Frontal cortex (tissue), 4 donors: ENCODE results near the gene LEMD2. TPM values are rescaled to one million over a fixed set of nuclear protein-coding genes. Genes with fewer than 3 reads are reported as not detected.

ENCODE experiments used
- DNase-seq, 2 donors: peaks; one replicate each; pipeline ENCODE4 v3.0.0; 2012; ENCODE audit warnings: low spot score in 2 of 2
- FAIRE-seq: peaks from 2 replicates; lab custom pipeline; 2012; peaks lifted over from hg19 to GRCh38; lab: Jason Lieb, UNC
- total RNA-seq: library from RNA; depleted of rRNA; stranded (reverse); fragments of >200 nt; gene quantifications from one replicate; pipeline ENCODE4 v1.2.3, GENCODE V29; 2014
- donor health status: control.
- donor health status: control.
- donor health status: control.

The LEMD2 gene
- total RNA-seq, 1 donor from 2014 or later: 29.3 TPM

GRCh38 chr6:33820784-33821520 lies 32.0 kb upstream of the LEMD2 start:
- DNase-seq (no peak), FAIRE-seq (no peak)

- FAIRE-seq (no peak), DNase-seq (no peak)
Measured at GRCh38 chr6:33820243-33820642, 31.3 kb upstream of the LEMD2 start.

- FAIRE-seq (no peak), DNase-seq (no peak)
Measured at GRCh38 chr6:33819021-33819420, 30.1 kb upstream of the LEMD2 start.

- FAIRE-seq: no peak
- DNase-seq: no peak
Measured at GRCh38 chr6:33818293-33818692, 29.4 kb upstream of the LEMD2 start.

GRCh38 chr6:33817489-33817888 lies 28.6 kb upstream of the LEMD2 start:
- FAIRE-seq (no peak), DNase-seq (no peak)

GRCh38 chr6:33816911-33817310 lies 28.0 kb upstream of the LEMD2 start:
- no peak for DNase-seq
- no peak for FAIRE-seq

- FAIRE-seq (no peak), DNase-seq (peak in 1 of 2 donors; percentile 37)
Measured at GRCh38 chr6:33815854-33816253, 26.9 kb upstream of the LEMD2 start.

- FAIRE-seq (no peak), DNase-seq (no peak)
Measured at GRCh38 chr6:33813990-33814985, 25.4 kb upstream of the LEMD2 start.

- no peak for FAIRE-seq
Measured at GRCh38 chr6:33813246-33813904, 24.4 kb upstream of the LEMD2 start.

GRCh38 chr6:33812669-33813068 lies 23.7 kb upstream of the LEMD2 start:
- peak in 1 of 2 donors; percentile 45 for DNase-seq
- no peak for FAIRE-seq

More at GRCh38 chr6:33813246-33813904, 24.4 kb upstream of the LEMD2 start:
- no peak for DNase-seq

GRCh38 chr6:33809594-33809993 lies 20.7 kb upstream of the LEMD2 start:
- no peak for FAIRE-seq
- DNase-seq: no peak

GRCh38 chr6:33808641-33809180 lies 19.8 kb upstream of the LEMD2 start:
- DNase-seq (no peak), FAIRE-seq (no peak)

- FAIRE-seq (no peak), DNase-seq (no peak)
Measured at GRCh38 chr6:33807606-33808005, 18.7 kb upstream of the LEMD2 start.

- FAIRE-seq (no peak), DNase-seq (no peak)
Measured at GRCh38 chr6:33806841-33807240, 17.9 kb upstream of the LEMD2 start.

- FAIRE-seq (no peak), DNase-seq (no peak)
Measured at GRCh38 chr6:33803571-33804053, 14.7 kb upstream of the LEMD2 start, which contains the start of gene MLN. Gene MLN, minus strand, starts transcription at chr6:33804003. Its CDS starts 2,840 bp downstream, at chr6:33801163.

- no peak for DNase-seq
- FAIRE-seq: no peak
Measured at GRCh38 chr6:33802186-33802958, 13.4 kb upstream of the LEMD2 start.

- DNase-seq: no peak
- FAIRE-seq: no peak
Measured at GRCh38 chr6:33801611-33802010, 12.7 kb upstream of the LEMD2 start.

GRCh38 chr6:33800248-33800969 lies 11.5 kb upstream of the LEMD2 start:
- DNase-seq: no peak
- no peak for FAIRE-seq
